Measurements from ENCODE around the gene SARDH.

The SARDH gene

DNA sequence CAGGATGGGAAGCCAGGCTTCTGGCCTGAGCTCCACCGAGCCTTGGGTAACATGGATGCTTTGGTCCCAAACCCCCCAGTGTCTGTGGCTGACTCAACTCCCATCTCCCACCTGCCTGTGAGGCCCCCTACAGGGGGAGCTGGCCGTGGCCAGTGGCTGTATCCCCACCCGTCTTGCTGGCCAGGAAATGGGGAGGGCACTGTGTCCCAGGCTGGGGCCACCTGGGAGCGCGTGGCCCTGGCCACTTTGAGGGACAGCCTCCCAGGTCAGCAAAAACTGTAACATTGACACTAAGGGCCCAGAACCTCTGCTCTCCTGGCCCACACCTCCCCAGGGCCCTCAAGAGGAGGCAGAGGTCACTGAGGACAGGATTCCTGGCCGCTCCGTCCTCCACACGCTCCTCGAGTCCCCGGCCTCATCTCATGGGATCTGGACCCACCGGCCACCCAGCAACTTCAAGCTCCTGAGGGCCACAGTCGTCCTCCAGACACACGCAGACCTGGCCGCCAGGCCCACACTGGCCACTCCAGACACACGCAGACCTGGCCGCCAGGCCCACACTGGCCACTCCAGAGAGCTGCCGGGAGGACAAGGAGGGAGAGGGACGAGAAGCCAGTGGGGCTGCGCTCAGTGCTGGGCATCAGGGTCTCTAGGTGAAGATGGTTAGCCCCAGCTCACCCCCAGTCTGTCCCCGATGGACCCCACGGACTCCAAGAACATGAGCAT, 57.7 kb downstream of the SARDH start:
- no peak overlapping the region for H3K4me3 ChIP-seq (IDR thresholded peaks at IDR 0.05; ENCODE audit: insufficient read depth, low read depth, low read length)
- no peaks in the 10 kb centered on the region for H3K79me2 ChIP-seq (ENCODE audit: insufficient read depth, low read depth)
- no peaks in the 10 kb centered on the region for H3K4me1 ChIP-seq (ENCODE audit: low read depth, poor library complexity, severe bottlenecking)
- TF ChIP-seq, protein P1, sequence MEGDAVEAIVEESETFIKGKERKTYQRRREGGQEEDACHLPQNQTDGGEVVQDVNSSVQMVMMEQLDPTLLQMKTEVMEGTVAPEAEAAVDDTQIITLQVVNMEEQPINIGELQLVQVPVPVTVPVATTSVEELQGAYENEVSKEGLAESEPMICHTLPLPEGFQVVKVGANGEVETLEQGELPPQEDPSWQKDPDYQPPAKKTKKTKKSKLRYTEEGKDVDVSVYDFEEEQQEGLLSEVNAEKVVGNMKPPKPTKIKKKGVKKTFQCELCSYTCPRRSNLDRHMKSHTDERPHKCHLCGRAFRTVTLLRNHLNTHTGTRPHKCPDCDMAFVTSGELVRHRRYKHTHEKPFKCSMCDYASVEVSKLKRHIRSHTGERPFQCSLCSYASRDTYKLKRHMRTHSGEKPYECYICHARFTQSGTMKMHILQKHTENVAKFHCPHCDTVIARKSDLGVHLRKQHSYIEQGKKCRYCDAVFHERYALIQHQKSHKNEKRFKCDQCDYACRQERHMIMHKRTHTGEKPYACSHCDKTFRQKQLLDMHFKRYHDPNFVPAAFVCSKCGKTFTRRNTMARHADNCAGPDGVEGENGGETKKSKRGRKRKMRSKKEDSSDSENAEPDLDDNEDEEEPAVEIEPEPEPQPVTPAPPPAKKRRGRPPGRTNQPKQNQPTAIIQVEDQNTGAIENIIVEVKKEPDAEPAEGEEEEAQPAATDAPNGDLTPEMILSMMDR (conservative IDR thresholded peaks at IDR 0.05; ENCODE audit: low read depth, low read length): no peak
- no peak overlapping the region for H3K9ac ChIP-seq
- no peak overlapping the region for H2AFZ ChIP-seq (ENCODE audit: low read depth)
- peaks cover 72% of the 10 kb centered on the region for H3K27me3 ChIP-seq (ENCODE audit: insufficient read depth, low read depth)
- no peak overlapping the region for H3K4me2 ChIP-seq
- H4K20me1 ChIP-seq (ENCODE audit: insufficient read depth): no peaks in the 10 kb centered on the region
- H3K36me3 ChIP-seq (ENCODE audit: insufficient read depth): no peaks in the 10 kb centered on the region
- H3K27ac ChIP-seq: no peak overlapping the region

DNA sequence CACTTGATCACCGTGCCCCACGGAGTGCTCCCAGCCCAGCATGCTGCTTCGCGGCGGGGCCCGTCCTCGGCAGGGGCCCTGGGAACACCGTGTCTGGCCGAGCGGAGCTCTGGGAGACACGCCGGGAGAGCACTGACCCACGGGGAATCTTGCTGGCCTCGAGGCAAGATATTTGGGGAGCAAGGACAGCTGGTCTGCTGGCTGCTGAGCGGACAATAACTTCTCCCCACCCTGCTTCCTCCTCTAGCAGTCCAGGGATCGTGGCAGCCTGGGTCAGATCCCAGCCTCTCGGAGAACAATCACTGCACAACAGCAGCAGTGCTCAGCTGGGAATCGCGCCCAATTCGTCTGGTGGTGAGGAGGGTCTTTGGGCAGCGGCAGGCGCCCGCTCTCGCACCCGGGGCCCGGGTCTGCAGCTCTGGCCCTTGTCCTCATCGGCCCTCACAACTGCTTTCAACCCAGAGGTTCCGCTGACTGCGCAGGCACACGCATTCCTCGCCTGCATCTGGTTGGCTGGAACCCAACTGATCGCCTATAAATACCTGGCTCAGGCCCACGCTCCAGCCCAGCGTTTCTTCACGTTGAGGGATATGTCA, 58.6 kb downstream of the SARDH start:
- Histone ChIP-seq H3K4me2 (no peak overlapping the region), H3K27ac (no peak overlapping the region), H2AFZ (ENCODE audit: low read depth) (no peak overlapping the region), H3K27me3 (ENCODE audit: insufficient read depth, low read depth) (peaks cover 71% of the 10 kb centered on the region), H4K20me1 (ENCODE audit: insufficient read depth) (no peaks in the 10 kb centered on the region), H3K79me2 (ENCODE audit: insufficient read depth, low read depth) (no peaks in the 10 kb centered on the region), H3K9ac (no peak overlapping the region), H3K4me3 (IDR thresholded peaks at IDR 0.05; ENCODE audit: insufficient read depth, low read depth, low read length) (no peak overlapping the region), H3K4me1 (ENCODE audit: low read depth, poor library complexity, severe bottlenecking) (no peaks in the 10 kb centered on the region), H3K36me3 (ENCODE audit: insufficient read depth) (no peaks in the 10 kb centered on the region)
- TF ChIP-seq, protein P1 (conservative IDR thresholded peaks at IDR 0.05; ENCODE audit: low read depth, low read length): no peak

DNA sequence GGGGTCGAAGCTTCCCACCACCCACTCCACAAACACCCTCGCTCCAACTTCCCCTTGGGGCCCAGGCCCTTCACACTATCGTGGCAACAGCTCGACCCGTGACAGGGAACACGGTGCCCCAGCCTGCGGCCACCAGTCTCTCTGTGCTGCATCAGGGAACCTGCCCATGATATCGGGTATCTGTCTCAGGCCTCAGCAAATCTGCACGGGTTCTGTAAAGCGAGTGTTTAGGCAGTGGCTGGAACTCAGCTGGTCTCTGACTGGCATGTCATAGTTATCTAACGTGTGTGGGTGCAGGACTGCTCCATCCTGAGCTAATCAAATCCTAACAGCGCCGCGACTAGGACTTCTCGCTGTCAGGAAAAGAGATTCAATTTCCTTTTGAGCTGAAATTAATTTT, 59.1 kb downstream of the SARDH start:
- Histone ChIP-seq H3K4me1 (ENCODE audit: low read depth, poor library complexity, severe bottlenecking) (no peaks in the 10 kb centered on the region), H3K4me3 (IDR thresholded peaks at IDR 0.05; ENCODE audit: insufficient read depth, low read depth, low read length) (no peak overlapping the region), H3K4me2 (no peak overlapping the region), H3K9ac (no peak overlapping the region), H3K79me2 (ENCODE audit: insufficient read depth, low read depth) (no peaks in the 10 kb centered on the region), H4K20me1 (ENCODE audit: insufficient read depth) (no peaks in the 10 kb centered on the region), H3K36me3 (ENCODE audit: insufficient read depth) (no peaks in the 10 kb centered on the region), H2AFZ (ENCODE audit: low read depth) (no peak overlapping the region), H3K27me3 (ENCODE audit: insufficient read depth, low read depth) (peaks cover 70% of the 10 kb centered on the region), H3K27ac (no peak overlapping the region)
- TF ChIP-seq, protein P1 (conservative IDR thresholded peaks at IDR 0.05; ENCODE audit: low read depth, low read length): no peak

DNA sequence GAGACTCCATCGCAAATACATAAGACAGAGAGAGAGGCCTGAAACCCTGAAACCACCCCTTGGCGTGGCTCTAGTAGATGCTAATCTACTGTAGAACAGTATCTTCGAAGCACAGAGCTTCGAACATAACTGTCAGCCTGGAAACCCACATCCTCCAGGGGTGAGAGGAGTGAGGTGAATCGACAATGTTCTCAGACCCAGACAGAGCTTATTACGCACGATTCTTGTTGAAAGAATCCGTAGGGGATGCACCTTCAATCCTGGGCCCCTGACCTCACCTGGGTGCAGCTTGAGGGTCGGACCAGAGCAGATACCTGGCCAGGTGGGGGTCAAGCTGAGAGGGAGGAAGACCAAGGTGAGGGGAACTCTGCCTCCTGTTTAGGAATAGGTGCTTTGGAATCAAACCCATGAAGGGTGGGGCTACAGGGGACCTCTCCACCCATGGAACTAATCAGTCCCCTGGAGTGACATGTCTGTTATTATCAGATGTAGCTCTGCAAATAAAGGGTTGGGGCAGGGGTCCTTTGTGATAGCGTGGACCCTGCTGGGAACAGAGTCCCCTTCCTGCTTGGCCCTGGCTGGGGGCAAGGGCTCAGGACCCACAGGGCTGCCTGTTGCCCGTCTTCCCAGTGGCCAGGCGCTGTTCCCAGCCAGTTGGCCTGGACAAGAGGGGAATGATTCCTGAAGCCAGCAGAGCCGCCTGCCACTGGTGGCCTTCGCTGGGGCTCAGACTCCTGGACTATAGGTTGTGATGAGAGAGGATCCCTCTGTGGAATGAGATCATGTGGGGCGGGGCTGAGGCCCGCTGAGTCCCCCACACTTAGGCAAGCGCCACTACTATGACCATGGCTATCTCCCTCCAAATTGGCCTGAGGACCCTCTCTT, 60.8 kb downstream of the SARDH start:
- no peaks in the 10 kb centered on the region for H4K20me1 ChIP-seq (ENCODE audit: insufficient read depth)
- TF ChIP-seq, protein P1 (conservative IDR thresholded peaks at IDR 0.05; ENCODE audit: low read depth, low read length): no peak
- no peaks in the 10 kb centered on the region for H3K4me1 ChIP-seq (ENCODE audit: low read depth, poor library complexity, severe bottlenecking)
- H3K27me3 ChIP-seq (ENCODE audit: insufficient read depth, low read depth): peaks cover 71% of the 10 kb centered on the region; the same call in 1 of the 2 replicates
- no peak overlapping the region for H3K4me3 ChIP-seq (IDR thresholded peaks at IDR 0.05; ENCODE audit: insufficient read depth, low read depth, low read length)
- H3K9ac ChIP-seq: no peak overlapping the region
- H3K27ac ChIP-seq: no peak overlapping the region
- H2AFZ ChIP-seq (ENCODE audit: low read depth): no peak overlapping the region
- H3K4me2 ChIP-seq: no peak overlapping the region
- no peaks in the 10 kb centered on the region for H3K79me2 ChIP-seq (ENCODE audit: insufficient read depth, low read depth)
- H3K36me3 ChIP-seq (ENCODE audit: insufficient read depth): no peaks in the 10 kb centered on the region

All from KMS-11 (cell line).